Renal cortical epithelial cell (primary cell): ENCODE measurements around the gene BACE2. TPM values are rescaled to one million over a fixed set of nuclear protein-coding genes. Genes with fewer than 3 reads are reported as not detected.
"Not testable (repeated sequence)": the region's sequence is repeated elsewhere in the genome, so short reads cannot be mapped to it uniquely, and the experiment has no call there.

ENCODE experiments used
- DNase-seq: peaks from one replicate; pipeline ENCODE4 v3.0.0-alpha.2; 2011; ENCODE audit warnings: low read depth
- total RNA-seq: library from RNA; depleted of rRNA; stranded (reverse); fragments of >200 nt; gene quantifications from 2 replicates; pipeline ENCODE4 v1.2.3, GENCODE V29; 2014

BACE2 gene
- total RNA-seq, 1 donor from 2014 or later = 88.7 TPM

GRCh38 chr21:41185802-41186201 is 17.8 kb downstream of the BACE2 start:
- DNase-seq = no peak

GRCh38 chr21:41186755-41187536 is 19.0 kb downstream of the BACE2 start:
- no peak for DNase-seq

DNA sequence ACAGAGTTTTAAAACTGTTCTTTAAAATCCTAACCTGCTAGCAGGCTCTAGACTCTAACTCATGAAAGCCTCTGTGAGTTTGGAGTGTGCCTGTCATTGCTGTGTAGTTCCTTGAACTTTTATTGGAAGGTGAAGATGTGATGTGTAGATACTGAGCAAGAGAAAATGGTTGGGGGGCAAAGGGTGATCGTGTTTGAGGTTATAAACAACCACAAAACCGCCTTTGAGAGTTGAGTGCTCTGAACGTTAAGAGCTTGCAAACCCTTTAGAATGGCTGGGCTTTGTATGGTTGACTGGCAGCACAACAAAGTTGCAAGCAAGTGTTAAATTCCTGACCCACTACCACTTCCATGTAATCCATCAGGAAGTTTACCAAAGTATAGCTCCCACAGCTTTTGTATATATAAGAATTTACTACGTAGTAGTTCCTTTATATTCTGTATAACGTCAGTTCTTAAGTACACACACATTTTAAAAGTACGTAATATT is 19.6 kb downstream of the BACE2 start:
- no peak for DNase-seq

DNA sequence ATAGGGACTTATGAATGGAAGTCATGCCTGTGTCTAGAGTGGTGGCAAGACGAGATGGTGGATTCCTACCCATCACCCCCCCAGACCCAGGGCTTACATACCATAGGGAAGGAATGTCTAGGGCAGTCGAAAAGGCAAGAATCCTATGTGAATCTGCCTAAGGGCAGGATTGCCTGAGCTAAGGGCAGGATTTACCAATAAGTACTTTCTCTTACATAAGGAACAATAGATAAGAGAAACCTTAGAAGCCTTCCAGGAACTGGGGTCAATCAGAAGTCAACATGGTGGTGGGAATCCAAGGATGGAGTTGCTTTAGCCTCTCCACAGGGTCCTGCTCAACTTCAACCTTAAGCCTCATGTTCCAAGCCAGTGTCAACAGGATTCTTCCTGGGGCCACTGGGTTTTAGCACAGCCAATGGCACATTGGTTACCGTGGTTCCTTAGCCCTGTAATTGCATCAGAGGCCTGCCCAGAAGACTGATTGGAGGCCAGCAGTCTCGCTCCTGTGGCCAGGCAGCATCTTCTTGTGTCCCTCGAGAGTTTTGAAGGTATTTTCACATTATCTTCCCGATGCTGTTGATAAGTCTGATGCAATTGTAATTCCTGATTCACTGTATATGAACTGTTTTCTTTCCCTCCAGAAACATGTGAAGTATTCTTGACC is 20.7 kb downstream of the BACE2 start:
- no peak for DNase-seq

DNA sequence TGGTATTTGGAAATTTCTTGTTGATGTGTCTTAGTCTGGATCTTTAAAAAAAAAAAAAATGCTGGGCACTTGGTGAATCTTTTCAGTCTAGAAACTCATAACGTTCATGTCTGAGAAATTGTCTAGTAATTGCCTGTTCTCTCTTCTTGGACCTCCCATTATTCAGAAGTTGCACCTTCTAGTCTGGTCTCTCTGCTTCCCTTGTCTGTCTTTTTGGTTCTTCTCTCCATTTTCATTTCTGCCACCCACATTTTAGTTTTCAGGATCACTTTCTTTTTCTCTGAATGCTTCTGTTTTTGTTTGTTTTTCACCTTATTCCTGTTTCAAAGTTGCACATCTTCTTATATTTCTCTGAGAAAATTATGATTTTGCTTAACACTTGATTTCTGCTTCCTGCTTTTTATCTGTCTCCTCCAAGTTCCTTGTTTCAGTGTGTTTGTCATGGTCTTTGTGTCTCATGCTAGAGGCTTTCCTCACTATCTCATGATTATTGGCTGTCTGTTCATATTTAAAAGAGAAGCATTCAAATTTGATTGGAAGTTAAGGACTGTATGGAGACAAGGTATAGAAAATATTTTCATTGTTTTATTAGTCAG is 21.3 kb downstream of the BACE2 start:
- no peak for DNase-seq

GRCh38 chr21:41192552-41192951 is 24.6 kb downstream of the BACE2 start:
- DNase-seq = not testable (repeated sequence)

GRCh38 chr21:41195311-41195710 is 27.4 kb downstream of the BACE2 start:
- DNase-seq = no peak

DNA sequence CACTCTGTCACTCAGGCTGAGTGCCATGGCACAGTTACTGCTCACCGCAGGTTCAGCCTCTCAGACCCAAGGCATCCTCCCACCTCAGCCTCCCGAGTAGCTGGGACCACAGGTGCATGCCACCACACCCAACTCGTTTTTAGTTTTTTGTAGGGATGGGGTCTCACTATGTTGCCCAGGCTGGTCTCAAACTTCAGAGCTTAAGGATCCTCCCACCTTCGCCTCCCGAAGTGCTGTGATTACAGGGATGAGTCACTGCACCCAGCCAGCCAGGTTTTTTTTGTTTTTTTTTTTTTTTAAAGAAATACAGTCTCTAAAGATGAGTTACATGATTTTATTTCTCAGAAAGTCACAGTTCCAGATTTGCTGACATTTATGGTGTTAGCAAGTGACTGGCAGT is 29.0 kb downstream of the BACE2 start:
- peak; percentile 66 for DNase-seq

DNA sequence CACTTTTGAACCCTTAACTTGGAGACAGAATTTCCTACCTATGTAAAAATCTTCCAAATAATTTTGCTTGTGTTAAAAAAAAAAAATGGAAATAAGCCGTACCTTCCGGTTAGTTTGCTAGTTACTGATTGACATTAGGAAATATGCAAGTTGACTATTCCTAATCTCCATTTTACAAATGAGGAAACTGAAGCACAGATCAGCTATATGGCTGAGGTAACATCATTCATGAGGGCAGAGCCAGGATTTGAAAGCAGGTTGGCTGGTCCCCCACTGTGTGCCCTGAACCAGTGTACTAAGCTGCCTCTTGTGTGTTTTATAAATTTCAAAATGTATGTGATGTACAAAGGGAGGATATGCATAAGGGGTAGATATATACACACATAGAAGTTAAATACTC is 29.6 kb downstream of the BACE2 start:
- DNase-seq = peak; percentile 42

DNA sequence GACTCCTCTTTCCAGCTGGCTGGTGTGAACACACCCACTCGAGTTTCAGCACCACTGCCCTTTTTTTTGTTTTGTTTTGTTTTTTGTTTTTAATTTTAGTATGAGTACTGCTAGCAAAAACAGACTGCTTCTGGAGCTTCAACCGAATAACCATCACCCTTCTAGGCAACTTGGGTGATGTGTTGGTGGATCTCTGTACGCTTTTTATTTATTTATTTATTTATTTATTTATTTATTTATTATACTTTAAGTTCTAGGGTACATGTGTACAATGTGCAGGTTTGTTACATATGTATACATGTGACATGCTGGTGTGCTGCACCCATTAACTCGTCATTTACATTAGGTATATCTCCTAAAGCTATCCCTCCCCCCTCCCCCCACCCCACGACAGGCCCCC is 30.7 kb downstream of the BACE2 start:
- DNase-seq = not testable (repeated sequence)

- DNase-seq = no peak
These were observed 31.2 kb downstream of the BACE2 start for GRCh38 chr21:41199123-41199522.

DNA sequence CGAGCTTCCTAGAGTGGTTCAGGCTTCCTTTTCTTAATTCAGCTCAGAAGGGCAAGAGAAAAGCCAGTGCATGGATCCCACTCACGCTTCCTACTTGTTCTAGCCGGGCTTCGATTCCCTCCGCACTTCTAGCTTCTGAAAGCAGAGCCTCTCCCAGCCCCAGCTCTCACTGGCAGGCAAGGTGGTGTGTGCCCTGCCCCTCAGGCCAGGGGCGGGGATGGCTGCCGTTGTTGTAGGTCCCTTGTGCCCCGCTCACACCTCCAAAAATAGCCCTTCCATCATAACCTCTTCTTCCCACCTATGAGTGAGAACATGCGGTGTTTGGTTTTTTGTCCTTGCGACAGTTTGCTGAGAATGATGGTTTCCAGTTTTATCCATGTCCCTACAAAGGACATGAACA is 31.6 kb downstream of the BACE2 start:
- DNase-seq = no peak

DNA sequence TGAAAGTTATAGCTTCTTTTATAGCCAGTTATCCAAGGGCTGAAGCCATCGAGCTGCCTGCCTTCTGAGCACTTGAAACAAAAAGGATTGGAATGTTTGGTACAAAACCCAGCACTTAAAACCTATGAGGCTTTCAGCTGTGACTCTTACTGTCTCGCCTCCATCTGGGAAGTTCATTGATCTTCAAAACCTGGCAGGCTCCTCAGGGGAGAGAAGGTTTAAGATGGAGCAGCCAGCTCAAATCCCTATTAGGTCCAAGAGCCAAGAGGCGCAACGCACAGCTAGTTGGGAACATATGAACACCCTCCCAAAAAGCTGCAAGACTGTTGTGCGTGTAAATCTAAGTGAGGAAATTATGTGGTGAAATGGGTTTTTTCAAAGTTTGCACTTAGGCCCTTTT is 33.4 kb downstream of the BACE2 start:
- no peak for DNase-seq

GRCh38 chr21:41204736-41205135 is 36.8 kb downstream of the BACE2 start:
- no peak for DNase-seq

DNA sequence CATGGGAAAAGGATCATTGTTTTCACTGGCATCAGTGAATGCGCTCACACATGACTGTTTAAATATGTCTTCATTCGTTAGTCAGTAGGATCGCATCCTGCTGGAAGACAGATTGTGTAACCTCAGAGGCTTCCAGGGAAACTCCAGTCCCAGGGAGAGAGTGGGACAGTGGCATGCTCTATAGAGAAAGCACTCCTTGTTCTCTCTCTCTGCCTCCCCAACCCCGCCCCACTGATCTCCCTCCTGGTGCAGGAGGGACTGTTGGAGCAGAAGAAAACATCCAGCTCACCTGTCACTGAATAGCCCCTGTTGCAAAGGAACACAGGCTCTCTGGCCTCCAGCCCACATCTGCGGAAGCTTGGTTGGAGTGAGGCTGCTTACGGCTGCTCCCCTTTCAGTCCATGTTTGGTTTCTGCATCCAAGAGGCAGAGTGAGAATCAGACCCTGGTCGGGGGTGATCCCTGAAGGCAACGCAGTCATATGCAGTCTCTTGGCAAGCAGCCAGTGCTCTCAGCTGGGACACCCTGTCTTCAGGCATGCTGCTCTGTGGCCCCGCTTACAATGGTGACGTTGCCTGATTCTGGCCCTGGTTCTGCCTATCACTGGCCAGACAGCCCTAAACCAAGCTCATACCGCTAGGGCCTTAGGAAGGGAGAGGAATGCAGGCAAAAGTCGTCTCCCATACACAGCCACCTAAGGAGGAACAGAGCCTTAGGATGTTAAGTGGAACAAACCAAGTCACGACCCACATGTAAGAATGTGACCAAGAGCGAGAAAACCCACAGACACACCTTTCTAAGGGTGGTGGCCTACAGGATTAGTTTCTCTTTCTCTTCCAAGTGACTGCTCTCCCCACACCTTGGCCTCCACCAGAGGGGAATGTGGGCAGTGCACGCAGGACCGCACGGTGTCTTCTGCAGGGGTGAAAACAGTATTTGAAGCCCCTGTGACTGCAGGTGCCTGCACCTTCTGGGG is 39.7 kb downstream of the BACE2 start:
- peak; percentile 93 for DNase-seq

GRCh38 chr21:41208376-41208763 is 40.4 kb downstream of the BACE2 start:
- no peak for DNase-seq

DNA sequence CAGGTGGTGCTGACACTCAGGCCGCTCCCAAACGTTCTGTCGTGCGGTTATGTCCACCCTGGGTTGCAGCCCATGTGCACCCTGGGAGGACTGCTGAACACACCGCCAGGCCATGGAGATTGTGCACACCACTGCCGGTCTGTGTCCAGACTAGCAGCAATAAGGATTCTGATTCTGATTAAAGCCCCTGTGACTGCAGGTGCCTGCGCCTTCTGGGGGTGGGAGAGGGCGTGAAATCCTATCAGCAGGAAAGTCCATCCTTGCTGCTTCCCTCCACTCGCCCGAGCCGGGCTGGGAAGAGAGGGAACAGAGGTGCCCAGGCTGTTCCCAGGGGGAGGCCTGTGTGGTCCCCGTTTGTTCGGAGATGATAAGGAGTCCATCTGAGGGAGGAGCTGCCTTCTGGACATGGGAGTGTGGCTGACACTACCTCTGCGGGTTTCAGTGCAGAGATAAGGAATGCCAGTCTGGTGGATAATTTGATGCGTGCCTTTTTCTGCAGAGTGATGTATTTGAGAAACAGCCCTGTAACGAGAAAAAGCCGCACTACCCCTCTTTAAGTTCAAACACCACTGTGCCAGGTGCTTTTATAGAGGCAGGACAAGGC is 41.2 kb downstream of the BACE2 start:
- DNase-seq = no peak

GRCh38 chr21:41210426-41211059 is 42.6 kb downstream of the BACE2 start:
- no peak for DNase-seq

DNA sequence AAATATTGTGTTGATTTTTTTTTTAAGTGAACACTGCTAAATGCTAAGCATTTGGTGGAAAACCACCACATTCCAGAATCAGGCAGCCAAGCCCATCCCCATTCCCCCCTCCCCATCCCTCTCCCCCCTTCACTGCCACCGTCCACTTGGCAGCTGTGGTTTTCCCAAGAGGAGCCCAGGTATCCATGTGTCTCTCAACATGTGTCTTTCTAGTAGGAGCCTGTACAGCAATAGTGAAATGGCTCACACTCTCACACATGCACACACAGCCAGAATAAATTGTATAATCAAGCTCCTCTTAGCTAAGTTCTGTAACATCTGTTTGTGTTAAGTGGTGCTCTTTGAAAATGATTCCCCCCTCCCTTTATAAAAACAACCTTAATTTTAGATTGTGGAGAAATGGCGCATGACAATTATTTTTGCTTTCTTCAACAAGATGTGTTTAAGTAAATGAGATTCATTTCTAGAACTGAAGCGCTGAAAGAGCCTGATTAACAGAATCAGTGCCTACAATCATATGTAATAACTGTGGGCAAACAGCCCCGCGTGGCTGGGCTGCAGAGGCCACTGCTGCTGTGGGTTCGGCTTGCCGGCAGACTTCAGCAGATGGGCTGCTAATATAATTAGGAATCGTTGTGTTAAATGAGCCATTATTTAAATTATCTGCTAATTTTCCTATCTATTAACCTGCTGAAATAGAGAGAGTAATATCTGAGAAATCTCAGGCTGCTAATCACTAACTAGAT is 43.3 kb downstream of the BACE2 start:
- DNase-seq = no peak

GRCh38 chr21:41213021-41213420 is 45.1 kb downstream of the BACE2 start:
- DNase-seq = no peak
